ENCODE data around the gene EPHB2.

EPHB2 gene

GRCh38 chr1:22752339-22752738 lies 41.7 kb downstream of the EPHB2 start:
- DNase-seq, result no peak

- DNase-seq, result no peak
Measured at GRCh38 chr1:22753481-22753971, 42.9 kb downstream of the EPHB2 start.

GRCh38 chr1:22754106-22754768 lies 43.6 kb downstream of the EPHB2 start:
- no peak for DNase-seq

GRCh38 chr1:22754824-22755223 lies 44.2 kb downstream of the EPHB2 start:
- no peak for DNase-seq

GRCh38 chr1:22755641-22756040 lies 45.0 kb downstream of the EPHB2 start:
- no peak for DNase-seq

- DNase-seq, result no peak
Measured at GRCh38 chr1:22756125-22756735, 45.6 kb downstream of the EPHB2 start.

GRCh38 chr1:22760455-22760854 lies 49.8 kb downstream of the EPHB2 start:
- no peak for DNase-seq

GRCh38 chr1:22761101-22761500 lies 50.5 kb downstream of the EPHB2 start:
- DNase-seq, result no peak

GRCh38 chr1:22761821-22762220 lies 51.2 kb downstream of the EPHB2 start:
- DNase-seq, result no peak

- DNase-seq, result no peak
Measured at GRCh38 chr1:22763487-22764200, 53.0 kb downstream of the EPHB2 start.

GRCh38 chr1:22767852-22768251 lies 57.2 kb downstream of the EPHB2 start:
- DNase-seq, result no peak

GRCh38 chr1:22769932-22770331 lies 59.3 kb downstream of the EPHB2 start:
- DNase-seq, result no peak

GRCh38 chr1:22772014-22772413 lies 61.4 kb downstream of the EPHB2 start:
- no peak for DNase-seq

GRCh38 chr1:22773981-22774832 lies 63.6 kb downstream of the EPHB2 start:
- DNase-seq, result no peak

GRCh38 chr1:22774833-22775182 lies 64.2 kb downstream of the EPHB2 start:
- no peak for DNase-seq

- no peak for DNase-seq
Measured at GRCh38 chr1:22775478-22775877, 64.8 kb downstream of the EPHB2 start.

GRCh38 chr1:22776035-22776613 lies 65.5 kb downstream of the EPHB2 start:
- no peak for DNase-seq

- no peak for DNase-seq
Measured at GRCh38 chr1:22777388-22778057, 66.9 kb downstream of the EPHB2 start.

GRCh38 chr1:22778408-22778807 lies 67.8 kb downstream of the EPHB2 start:
- DNase-seq, result no peak

GRCh38 chr1:22778862-22779520 lies 68.4 kb downstream of the EPHB2 start:
- DNase-seq, result no peak

- no peak for DNase-seq
Measured at GRCh38 chr1:22780696-22781095, 70.1 kb downstream of the EPHB2 start.

GRCh38 chr1:22781483-22781882 lies 70.8 kb downstream of the EPHB2 start:
- DNase-seq, result no peak
